BJ (cell line): Measurements from ENCODE around the gene GNAI1. TPM values are rescaled to one million over a fixed set of nuclear protein-coding genes. Genes with fewer than 3 reads are reported as not detected.

Experiments
- CTCF ChIA-PET: fragments of 350-600 bp; formaldehyde crosslinking; extraction: SDS; loops from one replicate; lab custom pipeline; 2021; ENCODE audit warnings: antibody characterized with exemption, inconsistent platforms; lab: Yijun Ruan, JAX
- POLR2A ChIA-PET: fragments of 300-600 bp; sonication (Branson Sonifier 250); formaldehyde crosslinking; extraction: SDS; loops from one replicate; lab custom pipeline; 2021; ENCODE audit warnings: antibody characterized with exemption; lab: Charles Lee
- DNase-seq: peaks from one replicate; pipeline ENCODE4 v3.0.0-alpha.2; 2011; ENCODE audit warnings: low read depth
- H3K27me3 ChIP-seq: 2 replicates; pipeline ENCODE4 v1.6.0; 2011; ENCODE audit warnings: low read length; ENCODE audit not compliant: control insufficient read depth, insufficient read depth
- H3K36me3 ChIP-seq: 2 replicates; pipeline ENCODE4 v1.5.1; 2011; ENCODE audit warnings: low read length; ENCODE audit not compliant: control insufficient read depth, insufficient read depth
- H3K4me3 ChIP-seq: 2 replicates; pipeline ENCODE4 v1.5.1; 2011; ENCODE audit warnings: low read depth, mild to moderate bottlenecking, control low read depth, low read length
- polyA plus RNA-seq: library from polyadenylated mRNA; depleted of rRNA; stranded (reverse); fragments of >200 nt; gene quantifications from 2 replicates; pipeline ENCODE4 v1.2.3, GENCODE V29; 2011
- TF ChIP-seq, protein P1 (sequence below): IDR thresholded peaks from 2 replicates; pipeline ENCODE4 v1.5.1; 2011; ENCODE audit warnings: low read depth, mild to moderate bottlenecking, control low read depth, inconsistent platforms, low read length, moderate library complexity; ENCODE audit not compliant: insufficient read depth

GNAI1 gene
- polyA plus RNA-seq, 1 experiment: 19.4 TPM

GRCh38 chr7:80231707-80232106 is 97.1 kb downstream of the GNAI1 start:
- TF ChIP-seq, protein P1, sequence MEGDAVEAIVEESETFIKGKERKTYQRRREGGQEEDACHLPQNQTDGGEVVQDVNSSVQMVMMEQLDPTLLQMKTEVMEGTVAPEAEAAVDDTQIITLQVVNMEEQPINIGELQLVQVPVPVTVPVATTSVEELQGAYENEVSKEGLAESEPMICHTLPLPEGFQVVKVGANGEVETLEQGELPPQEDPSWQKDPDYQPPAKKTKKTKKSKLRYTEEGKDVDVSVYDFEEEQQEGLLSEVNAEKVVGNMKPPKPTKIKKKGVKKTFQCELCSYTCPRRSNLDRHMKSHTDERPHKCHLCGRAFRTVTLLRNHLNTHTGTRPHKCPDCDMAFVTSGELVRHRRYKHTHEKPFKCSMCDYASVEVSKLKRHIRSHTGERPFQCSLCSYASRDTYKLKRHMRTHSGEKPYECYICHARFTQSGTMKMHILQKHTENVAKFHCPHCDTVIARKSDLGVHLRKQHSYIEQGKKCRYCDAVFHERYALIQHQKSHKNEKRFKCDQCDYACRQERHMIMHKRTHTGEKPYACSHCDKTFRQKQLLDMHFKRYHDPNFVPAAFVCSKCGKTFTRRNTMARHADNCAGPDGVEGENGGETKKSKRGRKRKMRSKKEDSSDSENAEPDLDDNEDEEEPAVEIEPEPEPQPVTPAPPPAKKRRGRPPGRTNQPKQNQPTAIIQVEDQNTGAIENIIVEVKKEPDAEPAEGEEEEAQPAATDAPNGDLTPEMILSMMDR: no peak
- ChIA-PET CTCF (no interaction called here), POLR2A (no interaction called here)
- no peaks in the 10 kb centered on the region for H3K36me3 ChIP-seq
- DNase-seq: no peak
- H3K4me3 ChIP-seq: no peak overlapping the region
- H3K27me3 ChIP-seq: no peaks in the 10 kb centered on the region

GRCh38 chr7:80232979-80233724 is 98.5 kb downstream of the GNAI1 start:
- no peak for DNase-seq
- no peaks in the 10 kb centered on the region for H3K36me3 ChIP-seq
- TF ChIP-seq, protein P1: no peak
- no peak overlapping the region for H3K4me3 ChIP-seq
- CTCF ChIA-PET: interaction anchor here (0.9 to 1.9 kb wide), 3 partner anchors 9 to 12 kb away, joined by 3 to 8 read pairs (median 3); no protein-coding TSS in a partner anchor
- H3K27me3 ChIP-seq: no peaks in the 10 kb centered on the region
- POLR2A ChIA-PET: no interaction called here

- POLR2A ChIA-PET: no interaction called here
- no peaks in the 10 kb centered on the region for H3K36me3 ChIP-seq
- H3K27me3 ChIP-seq: no peaks in the 10 kb centered on the region
- DNase-seq: no peak
- CTCF ChIA-PET: interaction anchor here (1.9 kb wide), 1 partner anchor 10 kb away, joined by 8 read pairs; no protein-coding TSS in a partner anchor
- TF ChIP-seq, protein P1: no peak
- no peak overlapping the region for H3K4me3 ChIP-seq
Measured at GRCh38 chr7:80235334-80235733, 100.7 kb downstream of the GNAI1 start.

DNA sequence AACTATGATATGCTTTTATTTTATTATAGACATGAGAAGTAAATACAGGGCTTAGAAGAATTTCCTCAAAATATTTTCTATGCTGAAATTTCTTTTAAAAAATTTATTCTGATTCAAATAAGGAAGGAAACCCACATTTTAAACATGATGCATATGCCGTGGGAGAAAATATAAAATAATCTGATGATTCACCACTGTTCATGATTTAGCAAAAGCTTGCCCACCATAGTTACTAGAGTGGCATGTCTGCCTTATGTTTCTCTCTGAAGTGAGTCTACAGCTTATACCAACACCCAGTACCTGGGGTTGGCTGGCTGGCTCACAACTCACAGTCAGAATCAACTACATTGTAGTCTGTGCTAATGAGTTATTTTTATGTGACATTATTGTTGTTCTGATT is 102.0 kb downstream of the GNAI1 start:
- H3K36me3 ChIP-seq: no peaks in the 10 kb centered on the region
- CTCF ChIA-PET: interaction anchor here (1.0 kb wide), 1 partner anchor 10 kb away, joined by 3 read pairs; no protein-coding TSS in a partner anchor

DNA sequence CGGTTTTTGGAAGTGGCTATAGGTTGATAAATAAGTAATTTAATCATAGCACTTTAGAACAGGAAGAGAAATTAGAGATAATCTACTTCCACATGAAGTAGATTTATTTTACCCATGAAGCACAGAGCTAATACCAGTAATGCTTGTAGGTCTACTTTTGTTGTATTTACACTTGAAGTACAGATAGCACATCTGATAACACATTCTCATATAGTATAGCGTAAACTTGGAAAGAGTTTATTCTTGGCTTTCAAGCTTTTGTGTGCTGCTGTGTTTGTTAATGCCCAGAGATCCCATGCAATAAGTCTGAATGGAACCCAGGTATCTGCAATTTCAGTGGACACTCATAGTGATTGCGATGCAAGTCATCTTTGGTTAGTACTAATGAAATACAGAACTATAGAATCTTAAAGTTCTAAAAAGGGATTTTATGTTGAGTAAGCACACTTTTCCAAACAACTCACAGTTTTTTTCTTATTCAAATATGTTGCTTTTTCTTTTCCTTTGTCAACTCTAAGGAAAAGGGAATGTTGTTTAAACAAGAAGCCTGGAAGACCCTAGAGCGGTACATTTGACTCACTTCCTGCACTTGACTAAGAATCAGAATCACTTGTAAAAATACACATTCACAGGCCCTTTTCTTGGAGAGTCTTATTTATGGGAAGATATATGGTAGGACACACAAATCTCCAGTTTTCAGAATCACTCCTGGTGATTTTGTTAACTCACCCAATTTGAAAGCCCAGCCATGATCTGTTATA is 105.8 kb downstream of the GNAI1 start:
- no peaks in the 10 kb centered on the region for H3K36me3 ChIP-seq
- no peak for DNase-seq
- TF ChIP-seq, protein P1: no peak
- ChIA-PET POLR2A (no interaction called here), CTCF (no interaction called here)
- H3K27me3 ChIP-seq: no peaks in the 10 kb centered on the region
- H3K4me3 ChIP-seq: no peak overlapping the region

More for the DNA sequence above, 102.0 kb downstream of the GNAI1 start:
- DNase-seq: no peak
- POLR2A ChIA-PET: no interaction called here
- no peaks in the 10 kb centered on the region for H3K27me3 ChIP-seq
- TF ChIP-seq, protein P1: no peak
- H3K4me3 ChIP-seq: no peak overlapping the region
